Mucosa of stomach (tissue), 1 donor: ENCODE data around the gene CAPN12.
"Not testable (repeated sequence)": the region's sequence is repeated elsewhere in the genome, so short reads cannot be mapped to it uniquely, and the experiment has no call there.

Experiments used
- H3K27me3 ChIP-seq: one replicate; pipeline ENCODE4 v1.7.0; 2013; ENCODE audit warnings: mild to moderate bottlenecking, low read length; ENCODE audit not compliant: control insufficient read depth, insufficient read depth
- H3K36me3 ChIP-seq: one replicate; pipeline ENCODE4 v1.7.0; 2013; ENCODE audit warnings: low read length; ENCODE audit not compliant: control insufficient read depth, insufficient read depth
- H3K4me1 ChIP-seq: one replicate; pipeline ENCODE4 v1.7.0; 2013; ENCODE audit warnings: mild to moderate bottlenecking, low read length; ENCODE audit not compliant: control insufficient read depth, insufficient read depth
- H3K4me3 ChIP-seq: one replicate; pipeline ENCODE4 v1.7.0; 2013; ENCODE audit warnings: low read length
- H3K9ac ChIP-seq: one replicate; pipeline ENCODE4 v1.7.0; 2013; ENCODE audit warnings: mild to moderate bottlenecking, low read length, moderate library complexity
- H3K9me3 ChIP-seq: one replicate; pipeline ENCODE4 v1.7.0; 2013; ENCODE audit warnings: mild to moderate bottlenecking, low read length, moderate library complexity; ENCODE audit not compliant: control insufficient read depth
- donor health status: Pancreatic carcinoma.

The CAPN12 gene

DNA sequence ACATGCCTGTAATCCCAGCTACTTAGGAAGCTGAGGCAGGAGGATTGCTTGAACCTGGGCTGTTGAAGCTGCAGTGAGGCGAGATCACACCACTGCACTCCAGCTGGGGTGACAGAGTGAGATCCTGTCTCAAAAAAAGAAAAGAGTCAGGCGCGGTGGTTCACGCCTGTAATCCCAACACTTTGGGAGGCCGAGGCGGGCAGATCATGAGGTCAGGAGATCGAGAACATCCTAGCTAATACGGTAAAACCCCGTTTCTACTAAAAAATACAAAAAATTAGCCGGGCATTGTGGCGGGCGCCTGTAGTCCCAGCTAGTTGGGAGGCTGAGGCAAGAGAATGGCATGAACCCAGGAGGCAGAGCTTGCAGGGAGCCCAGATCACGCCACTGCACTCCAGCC, 37.9 kb upstream of the CAPN12 start:
- not testable (repeated sequence) for H3K9ac ChIP-seq, H3K27me3 ChIP-seq, H3K36me3 ChIP-seq, H3K4me3 ChIP-seq, H3K9me3 ChIP-seq, H3K4me1 ChIP-seq

GRCh38 chr19:38781058-38781457, 36.8 kb upstream of the CAPN12 start:
- Histone ChIP-seq H3K9ac (no peak overlapping the region), H3K9me3 (no peaks in the 10 kb centered on the region), H3K36me3 (no peaks in the 10 kb centered on the region), H3K4me3 (no peak overlapping the region), H3K4me1 (peaks cover 3% of the 10 kb centered on the region), H3K27me3 (no peaks in the 10 kb centered on the region)

DNA sequence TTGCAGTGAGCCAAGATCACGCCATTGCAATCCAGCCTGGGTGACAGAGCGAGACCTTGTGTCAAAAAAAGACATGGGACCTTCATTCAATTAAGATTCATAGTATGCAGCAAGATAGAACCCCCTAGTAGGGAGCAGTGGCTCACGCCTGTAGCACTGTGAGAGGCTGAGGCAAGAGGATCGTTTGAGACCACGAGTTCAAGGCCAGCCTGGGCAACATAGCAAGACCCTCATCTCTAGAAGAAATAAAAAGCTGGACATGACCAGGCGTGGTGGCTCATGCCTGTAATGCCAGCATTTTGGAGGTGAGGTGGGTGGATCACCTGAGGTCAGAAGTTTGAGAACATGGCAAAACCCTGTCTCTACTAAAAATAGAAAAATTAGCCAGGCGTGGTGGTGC, 36.2 kb upstream of the CAPN12 start:
- Histone ChIP-seq H3K9me3 (no peaks in the 10 kb centered on the region), H3K36me3 (no peaks in the 10 kb centered on the region), H3K4me1 (peaks cover 3% of the 10 kb centered on the region), H3K27me3 (no peaks in the 10 kb centered on the region), H3K9ac (no peak overlapping the region), H3K4me3 (no peak overlapping the region)

- Histone ChIP-seq H3K27me3 (no peaks in the 10 kb centered on the region), H3K4me3 (no peak overlapping the region), H3K36me3 (no peaks in the 10 kb centered on the region), H3K9me3 (no peaks in the 10 kb centered on the region), H3K9ac (no peak overlapping the region), H3K4me1 (peaks cover 2% of the 10 kb centered on the region)
These were observed 34.5 kb upstream of the CAPN12 start for GRCh38 chr19:38778733-38779132.

DNA sequence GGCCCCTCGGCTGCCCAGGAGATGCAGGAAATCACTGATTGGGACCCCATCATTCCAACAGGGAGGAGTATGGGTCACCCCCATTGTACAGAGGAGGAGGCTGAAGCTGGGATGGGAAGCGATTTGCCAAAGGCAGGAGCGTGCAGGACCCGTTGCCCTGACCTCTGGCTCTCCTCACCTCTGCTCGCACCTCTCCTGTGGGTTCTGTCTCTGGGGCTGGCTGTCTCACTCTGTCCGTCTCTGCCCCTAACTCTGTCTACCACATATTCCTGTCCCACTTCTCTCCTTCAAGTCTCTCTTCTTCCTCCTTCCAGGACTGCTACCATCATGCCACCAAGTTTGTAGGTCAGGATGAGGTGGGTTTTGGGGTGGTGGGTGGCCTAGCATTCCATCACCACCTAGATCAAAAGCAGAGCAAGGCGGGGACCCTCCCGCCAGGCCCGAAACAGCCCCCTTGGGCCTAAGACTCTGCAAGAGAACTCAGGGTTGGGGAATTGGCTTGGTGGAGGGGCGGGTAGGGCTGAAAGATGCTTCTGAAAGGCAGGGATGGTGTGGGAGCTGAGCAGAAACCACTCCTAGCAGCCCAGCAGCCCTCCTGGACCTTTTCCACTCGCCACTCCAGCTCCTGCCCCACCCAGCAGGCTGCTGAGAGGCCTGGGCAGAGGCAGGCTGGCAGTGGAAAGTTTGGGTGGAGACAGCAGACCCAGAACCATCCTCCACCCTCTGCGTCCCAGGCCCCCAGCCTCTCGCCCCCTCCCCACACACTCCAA, 30.1 kb upstream of the CAPN12 start:
- Histone ChIP-seq H3K36me3 (no peaks in the 10 kb centered on the region), H3K4me3 (no peak overlapping the region), H3K9me3 (no peaks in the 10 kb centered on the region), H3K27me3 (no peaks in the 10 kb centered on the region), H3K4me1 (peaks cover 11% of the 10 kb centered on the region), H3K9ac (no peak overlapping the region)

DNA sequence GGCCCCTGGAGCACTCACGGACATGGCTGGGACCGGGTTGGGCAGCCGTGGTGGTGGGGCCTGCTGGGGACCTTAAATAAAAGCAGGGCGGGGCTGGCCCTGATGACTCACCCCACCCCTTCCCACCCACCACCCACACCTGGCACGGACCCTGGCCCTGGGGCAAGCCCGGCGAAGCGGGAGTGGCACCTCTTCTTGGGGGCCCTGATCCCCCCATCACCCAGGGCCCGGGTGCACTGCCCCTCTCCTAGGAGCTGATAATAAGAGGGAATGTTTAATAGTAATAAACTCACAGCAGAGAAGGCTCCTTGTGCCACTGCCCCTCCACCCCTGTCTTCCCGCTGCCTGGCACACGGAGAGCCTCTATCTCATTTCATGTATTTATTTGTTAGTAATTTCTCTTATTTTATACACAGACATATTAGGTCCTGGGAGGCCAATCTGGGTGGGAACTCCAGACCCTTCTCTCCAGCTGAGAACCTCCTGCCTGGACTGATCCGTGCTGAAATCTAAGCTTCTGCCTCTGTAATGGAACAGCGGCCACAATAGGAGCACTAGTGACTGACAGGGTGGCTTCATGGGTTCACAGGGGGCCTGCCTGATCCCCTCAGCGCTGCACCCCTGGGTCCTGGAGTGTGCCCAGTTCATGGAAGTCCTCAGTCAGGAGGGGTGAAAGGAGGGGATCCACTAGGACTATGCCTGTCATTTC, 29.3 kb upstream of the CAPN12 start, which contains the start of gene LGALS7:
TSS of gene LGALS7 (minus strand) at position 49 of the 709 bp plus-strand sequence. CDS start at position 24, 25 bp downstream.
- peaks cover 13% of the 10 kb centered on the region for H3K4me1 ChIP-seq
- no peaks in the 10 kb centered on the region for H3K27me3 ChIP-seq
- no peaks in the 10 kb centered on the region for H3K9me3 ChIP-seq
- H3K36me3 ChIP-seq: no peaks in the 10 kb centered on the region
- H3K9ac ChIP-seq: no peak within 1 kb of the TSS
- no peak within 1 kb of the TSS for H3K4me3 ChIP-seq

DNA sequence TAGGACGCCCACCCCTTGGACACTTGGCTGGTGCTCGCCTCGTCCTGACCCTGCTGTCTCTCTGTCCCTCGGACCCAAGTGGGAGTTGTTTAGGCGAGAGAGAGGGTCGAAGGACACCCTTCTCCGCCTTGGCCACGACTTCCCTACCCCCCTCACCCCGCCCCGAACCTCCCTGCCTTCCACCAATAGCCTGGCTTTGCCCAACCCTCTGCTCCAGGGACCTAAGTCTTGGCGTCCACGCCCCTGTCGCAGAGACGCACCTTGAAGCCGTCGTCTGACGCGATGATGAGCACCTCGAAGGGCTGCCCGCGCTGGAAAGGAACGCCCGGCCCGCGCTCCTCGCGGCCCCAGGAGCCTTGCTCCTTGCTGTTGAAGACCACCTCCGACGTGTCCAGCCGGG, 27.3 kb upstream of the CAPN12 start:
- not testable (repeated sequence) for H3K27me3 ChIP-seq, H3K9me3 ChIP-seq, H3K4me3 ChIP-seq, H3K9ac ChIP-seq, H3K36me3 ChIP-seq
- H3K4me1 ChIP-seq: peaks cover 13% of the 10 kb centered on the region

GRCh38 chr19:38770949-38771275, 26.6 kb upstream of the CAPN12 start:
- H3K4me3 ChIP-seq, H3K9ac ChIP-seq, H3K27me3 ChIP-seq, H3K9me3 ChIP-seq, H3K36me3 ChIP-seq: not testable (repeated sequence)
- H3K4me1 ChIP-seq: peaks cover 13% of the 10 kb centered on the region

GRCh38 chr19:38770228-38770948, 26.1 kb upstream of the CAPN12 start:
- peaks cover 13% of the 10 kb centered on the region for H3K4me1 ChIP-seq
- H3K4me3 ChIP-seq, H3K9me3 ChIP-seq, H3K36me3 ChIP-seq, H3K27me3 ChIP-seq, H3K9ac ChIP-seq: not testable (repeated sequence)

DNA sequence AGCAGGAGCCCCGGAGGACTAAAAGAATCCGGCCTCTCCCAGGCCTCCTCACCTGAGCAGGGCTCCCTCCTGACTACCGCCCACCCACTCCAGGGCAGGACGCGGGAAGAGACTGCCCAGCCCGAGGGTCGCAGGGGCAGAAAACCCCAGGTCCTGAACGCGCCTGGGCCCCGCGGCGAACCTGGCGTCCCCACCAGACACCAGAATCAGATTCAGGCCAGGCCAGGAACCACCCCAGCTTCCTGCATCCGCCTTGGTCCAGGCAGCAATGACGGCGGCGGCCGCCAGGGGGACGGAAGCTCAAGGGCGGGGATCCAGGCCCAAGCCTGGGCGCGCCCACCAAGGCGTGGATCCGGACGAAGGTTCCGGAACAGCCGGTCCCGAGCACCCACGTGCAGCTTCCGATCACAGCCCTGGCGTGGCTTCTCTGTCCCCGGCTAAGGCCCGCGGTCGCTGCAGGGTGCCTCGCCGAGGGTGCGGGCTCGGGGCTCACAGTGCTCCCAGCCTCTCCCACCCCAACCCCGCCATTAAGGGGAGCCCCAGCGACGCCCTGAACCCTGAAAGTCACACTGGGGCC, 25.4 kb upstream of the CAPN12 start:
- Histone ChIP-seq H3K27me3 (no peaks in the 10 kb centered on the region), H3K4me1 (peaks cover 13% of the 10 kb centered on the region), H3K9ac (peak overlapping the region; percentile 53), H3K36me3 (no peaks in the 10 kb centered on the region), H3K9me3 (no peaks in the 10 kb centered on the region), H3K4me3 (no peak overlapping the region)

GRCh38 chr19:38766276-38767047, 22.2 kb upstream of the CAPN12 start:
- Histone ChIP-seq H3K9me3 (no peaks in the 10 kb centered on the region), H3K4me3 (no peak overlapping the region), H3K27me3 (no peaks in the 10 kb centered on the region), H3K9ac (no peak overlapping the region), H3K4me1 (peaks cover 9% of the 10 kb centered on the region), H3K36me3 (no peaks in the 10 kb centered on the region)
